Measurements from ENCODE around the gene POLE3.

DNA sequence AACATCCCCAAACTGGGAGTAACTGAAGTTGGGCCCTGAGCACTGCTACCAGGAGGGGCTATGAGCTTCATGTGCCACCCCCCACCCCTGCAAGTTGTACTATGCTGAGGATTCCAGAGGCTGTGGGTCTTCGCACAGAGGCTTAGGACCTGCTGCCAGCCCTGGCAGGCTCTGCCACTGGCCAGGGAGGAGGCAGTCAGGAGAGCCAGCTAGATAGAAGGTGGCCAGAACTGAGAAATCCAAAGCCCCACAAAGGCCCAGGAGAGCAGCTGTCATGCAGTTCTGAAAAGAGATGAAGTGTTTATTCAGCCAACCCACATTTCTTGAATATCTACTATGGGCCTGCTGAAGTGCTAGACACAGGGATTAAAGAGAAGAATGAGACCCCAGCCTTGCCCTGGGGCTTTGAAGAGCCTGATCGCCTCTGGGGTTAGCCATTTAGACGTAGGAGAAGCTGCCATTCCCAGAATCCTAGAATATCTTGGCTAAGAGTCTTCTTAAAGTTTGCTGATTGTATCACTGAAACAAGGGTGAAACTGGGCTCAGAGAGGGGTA lies 10.8 kb downstream of the POLE3 start:
- no peak for TF ChIP-seq ZFP30 (CRISPR knock-in tag; IDR thresholded peaks at IDR 0.05)
- no peak for TF ChIP-seq ZFP3 (CRISPR knock-in tag; IDR thresholded peaks at IDR 0.05)
- no peak for TF ChIP-seq BACH2 (CRISPR knock-in tag; IDR thresholded peaks at IDR 0.05; ENCODE audit: borderline replicate concordance)
- no peak for TF ChIP-seq PATZ1 (CRISPR knock-in tag; IDR thresholded peaks at IDR 0.05; ENCODE audit: borderline replicate concordance)
- no peak for TF ChIP-seq ZNF70 (CRISPR knock-in tag; IDR thresholded peaks at IDR 0.05)
- TF ChIP-seq RARB (CRISPR knock-in tag; IDR thresholded peaks at IDR 0.05), result no peak
- TF ChIP-seq, protein P1, sequence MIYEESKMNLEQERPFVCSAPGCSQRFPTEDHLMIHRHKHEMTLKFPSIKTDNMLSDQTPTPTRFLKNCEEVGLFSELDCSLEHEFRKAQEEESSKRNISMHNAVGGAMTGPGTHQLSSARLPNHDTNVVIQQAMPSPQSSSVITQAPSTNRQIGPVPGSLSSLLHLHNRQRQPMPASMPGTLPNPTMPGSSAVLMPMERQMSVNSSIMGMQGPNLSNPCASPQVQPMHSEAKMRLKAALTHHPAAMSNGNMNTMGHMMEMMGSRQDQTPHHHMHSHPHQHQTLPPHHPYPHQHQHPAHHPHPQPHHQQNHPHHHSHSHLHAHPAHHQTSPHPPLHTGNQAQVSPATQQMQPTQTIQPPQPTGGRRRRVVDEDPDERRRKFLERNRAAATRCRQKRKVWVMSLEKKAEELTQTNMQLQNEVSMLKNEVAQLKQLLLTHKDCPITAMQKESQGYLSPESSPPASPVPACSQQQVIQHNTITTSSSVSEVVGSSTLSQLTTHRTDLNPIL (CRISPR knock-in tag; IDR thresholded peaks at IDR 0.05; ENCODE audit: low read depth), result no peak
- TF ChIP-seq OSR1 (CRISPR knock-in tag; IDR thresholded peaks at IDR 0.05), result no peak
- no peak for TF ChIP-seq CSDC2 (CRISPR knock-in tag; IDR thresholded peaks at IDR 0.05)
- no peak for TF ChIP-seq POU6F1 (CRISPR knock-in tag; IDR thresholded peaks at IDR 0.05; ENCODE audit: borderline replicate concordance, low read depth)
- no peak for TF ChIP-seq SNAI2 (CRISPR knock-in tag; IDR thresholded peaks at IDR 0.05)
- TF ChIP-seq, protein P2, sequence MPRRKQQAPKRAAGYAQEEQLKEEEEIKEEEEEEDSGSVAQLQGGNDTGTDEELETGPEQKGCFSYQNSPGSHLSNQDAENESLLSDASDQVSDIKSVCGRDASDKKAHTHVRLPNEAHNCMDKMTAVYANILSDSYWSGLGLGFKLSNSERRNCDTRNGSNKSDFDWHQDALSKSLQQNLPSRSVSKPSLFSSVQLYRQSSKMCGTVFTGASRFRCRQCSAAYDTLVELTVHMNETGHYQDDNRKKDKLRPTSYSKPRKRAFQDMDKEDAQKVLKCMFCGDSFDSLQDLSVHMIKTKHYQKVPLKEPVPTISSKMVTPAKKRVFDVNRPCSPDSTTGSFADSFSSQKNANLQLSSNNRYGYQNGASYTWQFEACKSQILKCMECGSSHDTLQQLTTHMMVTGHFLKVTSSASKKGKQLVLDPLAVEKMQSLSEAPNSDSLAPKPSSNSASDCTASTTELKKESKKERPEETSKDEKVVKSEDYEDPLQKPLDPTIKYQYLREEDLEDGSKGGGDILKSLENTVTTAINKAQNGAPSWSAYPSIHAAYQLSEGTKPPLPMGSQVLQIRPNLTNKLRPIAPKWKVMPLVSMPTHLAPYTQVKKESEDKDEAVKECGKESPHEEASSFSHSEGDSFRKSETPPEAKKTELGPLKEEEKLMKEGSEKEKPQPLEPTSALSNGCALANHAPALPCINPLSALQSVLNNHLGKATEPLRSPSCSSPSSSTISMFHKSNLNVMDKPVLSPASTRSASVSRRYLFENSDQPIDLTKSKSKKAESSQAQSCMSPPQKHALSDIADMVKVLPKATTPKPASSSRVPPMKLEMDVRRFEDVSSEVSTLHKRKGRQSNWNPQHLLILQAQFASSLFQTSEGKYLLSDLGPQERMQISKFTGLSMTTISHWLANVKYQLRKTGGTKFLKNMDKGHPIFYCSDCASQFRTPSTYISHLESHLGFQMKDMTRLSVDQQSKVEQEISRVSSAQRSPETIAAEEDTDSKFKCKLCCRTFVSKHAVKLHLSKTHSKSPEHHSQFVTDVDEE (CRISPR knock-in tag; IDR thresholded peaks at IDR 0.05), result no peak
- no peak for TF ChIP-seq ZNF8 (CRISPR knock-in tag; IDR thresholded peaks at IDR 0.05)

Measured in SK-N-SH treated with all-trans-retinoic acid at 6 μM for 48 hours (cell line).